GM12865 (cell line): ENCODE results near the gene BRF1.

Experiments
- DNase-seq: peaks from one replicate; pipeline ENCODE4 v3.0.0; 2010; ENCODE audit warnings: low read depth
- H3K4me3 ChIP-seq: 2 replicates; pipeline ENCODE4 v1.5.1; 2011; ENCODE audit warnings: mild to moderate bottlenecking, low read depth, low read length, control low read depth
- CTCF ChIP-seq: IDR thresholded peaks from 2 replicates; pipeline ENCODE4 v1.5.1; 2011; ENCODE audit warnings: low read length, control low read depth, low read depth, inconsistent platforms; ENCODE audit not compliant: insufficient read depth; ENCODE audit errors: missing control alignments

Gene BRF1

DNA sequence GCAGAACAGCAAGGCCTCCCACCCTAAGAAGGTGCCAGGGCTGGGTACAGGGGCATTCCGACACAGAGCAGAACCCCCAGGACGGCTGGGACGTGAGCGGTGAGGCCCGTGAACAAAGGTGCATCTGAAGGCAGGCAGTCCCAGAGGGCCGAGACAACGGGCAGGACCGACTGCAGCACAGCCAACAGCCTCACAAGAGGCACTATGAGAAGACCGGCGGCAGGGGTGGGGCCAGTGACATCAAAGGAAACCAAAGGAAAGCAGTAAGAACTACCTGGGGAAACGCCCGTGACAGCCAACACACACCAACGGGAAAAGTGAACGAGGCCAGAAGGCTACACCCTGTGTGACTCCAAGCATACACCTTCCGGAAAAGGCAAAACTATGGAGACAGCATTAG lies 43.3 kb downstream of the BRF1 start:
- no peak for DNase-seq
- no peak for TF ChIP-seq CTCF
- no peak overlapping the region for H3K4me3 ChIP-seq

- TF ChIP-seq CTCF, result no peak
- H3K4me3 ChIP-seq, result no peak overlapping the region
- DNase-seq, result no peak
Measured at GRCh38 chr14:105256292-105256960, 44.4 kb downstream of the BRF1 start.

DNA sequence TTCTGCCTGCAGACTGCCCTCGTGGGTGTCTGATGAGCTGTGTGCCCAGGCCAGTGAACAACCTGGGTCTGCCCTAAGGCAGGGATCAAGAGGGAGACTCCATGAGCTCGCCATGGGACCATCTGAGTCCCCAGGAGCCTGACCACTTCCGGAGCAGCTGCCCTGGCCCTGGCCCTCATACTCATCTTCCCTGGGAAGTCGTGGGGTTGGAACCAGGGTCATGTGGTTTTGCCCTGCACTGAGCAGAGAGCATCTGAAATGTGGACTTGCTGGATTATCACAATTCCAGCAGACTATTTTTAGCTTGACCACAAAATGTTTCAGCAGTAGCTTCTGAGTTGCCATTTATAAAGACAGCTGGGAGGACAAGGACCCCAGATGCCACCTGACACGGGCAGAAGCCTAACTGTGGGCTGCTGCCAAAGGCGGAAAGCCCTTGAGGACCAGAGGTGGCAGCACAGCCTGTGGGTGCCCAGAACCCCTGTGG lies 45.7 kb downstream of the BRF1 start:
- TF ChIP-seq CTCF, result no peak
- H3K4me3 ChIP-seq, result no peak overlapping the region
- no peak for DNase-seq

GRCh38 chr14:105253329-105253682 lies 47.5 kb downstream of the BRF1 start:
- H3K4me3 ChIP-seq, result no peak overlapping the region
- DNase-seq, result no peak
- no peak for TF ChIP-seq CTCF

DNA sequence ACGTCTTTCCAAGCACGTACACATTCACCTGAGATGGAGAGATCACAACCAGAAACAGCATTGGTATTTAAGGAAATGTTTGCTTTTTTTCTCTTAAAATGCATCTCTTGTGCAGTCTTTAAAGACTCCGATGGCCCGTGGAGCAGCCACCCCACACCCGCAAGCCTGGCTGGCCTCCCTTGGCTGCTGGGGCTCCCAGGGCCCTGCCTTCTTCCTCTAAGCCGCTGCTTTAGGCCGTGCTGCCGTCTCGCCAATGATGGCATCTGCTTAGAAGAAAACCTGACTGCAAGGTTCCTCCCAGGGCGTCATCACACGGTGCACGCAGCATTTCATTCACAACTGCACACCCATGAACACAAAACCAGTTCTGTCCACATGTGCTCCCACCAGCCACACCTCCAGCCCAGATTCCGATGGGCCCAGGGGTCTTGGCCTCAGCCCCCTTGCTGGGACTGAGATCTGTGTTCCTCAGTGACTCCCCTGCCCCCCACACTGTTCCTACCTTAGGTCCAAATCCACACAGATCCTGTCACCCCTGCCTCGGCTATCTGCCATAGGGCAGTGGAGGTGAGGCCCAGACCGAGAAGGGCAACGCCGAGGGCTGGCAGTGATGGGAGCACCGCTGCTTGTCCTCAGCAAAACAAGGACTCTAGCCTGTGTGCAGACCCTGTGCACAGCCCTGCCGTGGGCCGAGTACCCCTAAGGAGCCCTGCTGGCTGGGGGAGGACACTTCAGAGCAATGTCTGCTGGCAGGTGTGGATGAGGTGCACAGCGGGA lies 48.1 kb downstream of the BRF1 start:
- H3K4me3 ChIP-seq, result no peak overlapping the region
- no peak for TF ChIP-seq CTCF
- DNase-seq, result no peak

- TF ChIP-seq CTCF, result no peak
- DNase-seq, result no peak
- H3K4me3 ChIP-seq, result no peak overlapping the region
Measured at GRCh38 chr14:105251920-105252319, 48.9 kb downstream of the BRF1 start.

- TF ChIP-seq CTCF, result no peak
- DNase-seq, result no peak
Measured at GRCh38 chr14:105250986-105251385, 49.8 kb downstream of the BRF1 start.

More at GRCh38 chr14:105250986-105251385, 49.8 kb downstream of the BRF1 start:
- H3K4me3 ChIP-seq, result no peak overlapping the region
